Measurements from ENCODE around the gene NPAS2.

NPAS2 gene

GRCh38 chr2:100921685-100922161 is 101.8 kb downstream of the NPAS2 start:
- DNase-seq = no peak

GRCh38 chr2:100923461-100924060 is 103.6 kb downstream of the NPAS2 start:
- DNase-seq = no peak

GRCh38 chr2:100924122-100924519 is 104.2 kb downstream of the NPAS2 start:
- DNase-seq = no peak

- DNase-seq = peak; percentile 10
Measured at GRCh38 chr2:100924520-100925451, 104.8 kb downstream of the NPAS2 start.

- DNase-seq = no peak
Measured at GRCh38 chr2:100928235-100928634, 108.3 kb downstream of the NPAS2 start.

GRCh38 chr2:100929147-100929546 is 109.2 kb downstream of the NPAS2 start:
- no peak for DNase-seq

- DNase-seq = no peak
Measured at GRCh38 chr2:100934504-100935371, 114.8 kb downstream of the NPAS2 start.

- DNase-seq = no peak
Measured at GRCh38 chr2:100935372-100935752, 115.4 kb downstream of the NPAS2 start.

GRCh38 chr2:100936070-100936741 is 116.3 kb downstream of the NPAS2 start:
- no peak for DNase-seq

GRCh38 chr2:100936972-100937542 is 117.1 kb downstream of the NPAS2 start:
- no peak for DNase-seq

GRCh38 chr2:100938031-100939026 is 118.4 kb downstream of the NPAS2 start:
- no peak for DNase-seq

- DNase-seq = no peak
Measured at GRCh38 chr2:100939445-100939844, 119.5 kb downstream of the NPAS2 start.

GRCh38 chr2:100940240-100940639 is 120.3 kb downstream of the NPAS2 start:
- no peak for DNase-seq

- DNase-seq = no peak
Measured at GRCh38 chr2:100940766-100941645, 121.1 kb downstream of the NPAS2 start.

GRCh38 chr2:100941646-100942240 is 121.8 kb downstream of the NPAS2 start:
- DNase-seq = no peak

GRCh38 chr2:100944617-100945432 is 124.9 kb downstream of the NPAS2 start:
- no peak for DNase-seq

GRCh38 chr2:100945433-100945740 is 125.4 kb downstream of the NPAS2 start:
- DNase-seq = no peak

- DNase-seq = no peak
Measured at GRCh38 chr2:100945930-100946607, 126.1 kb downstream of the NPAS2 start.
